DND-41 (cell line): ENCODE data around the gene AVL9.
A peak's percentile ranks its signal among the peaks of the same experiment; 100 is the strongest.

ENCODE experiments used
- ATAC-seq: fragments of 200-7000 bp; cut with Tn5 transposase; 3 replicates; pipeline ENCODE4 v1.9.1; 2021; ENCODE audit warnings: low read depth; ENCODE audit not compliant: insufficient read depth
- DNase-seq: peaks from one replicate; pipeline ENCODE4 v3.0.0-alpha.2; 2020
- H2AFZ ChIP-seq: 2 replicates; pipeline ENCODE4 v1.6.0; 2012; ENCODE audit warnings: low read depth, low read length
- H3K27ac ChIP-seq: 2 replicates; pipeline ENCODE4 v1.5.1; 2012; ENCODE audit warnings: low read length, inconsistent platforms
- H3K27me3 ChIP-seq: fragments of 200-600 bp; sonication (generic); 2 replicates; pipeline ENCODE4 v1.6.0; 2012; ENCODE audit warnings: low read length, mild to moderate bottlenecking, inconsistent platforms; ENCODE audit not compliant: insufficient read depth, poor library complexity
- H3K36me3 ChIP-seq: 2 replicates; pipeline ENCODE4 v1.5.1; 2012; ENCODE audit warnings: low read length, inconsistent platforms; ENCODE audit not compliant: insufficient read depth
- H3K4me1 ChIP-seq: 2 replicates; pipeline ENCODE4 v1.5.1; 2012; ENCODE audit warnings: mild to moderate bottlenecking, low read length; ENCODE audit not compliant: insufficient read depth
- H3K4me2 ChIP-seq: 2 replicates; pipeline ENCODE4 v1.6.0; 2012; ENCODE audit warnings: mild to moderate bottlenecking, moderate library complexity, low read length, inconsistent platforms; ENCODE audit not compliant: insufficient read depth
- H3K4me3 ChIP-seq, 2 experiments: fragments of 200-600 bp in 1 of 2; shearing (Covaris generic) in 1 of 2; 2 replicates each; pipeline ENCODE4 v1.5.1; 2012 to 2016; ENCODE audit warnings: inconsistent platforms in 2 of 2, low read length in 2 of 2, mild to moderate bottlenecking in 2 of 2, low read depth in 1 of 2, moderate library complexity in 1 of 2
- H3K79me2 ChIP-seq: 2 replicates; pipeline ENCODE4 v1.6.0; 2012; ENCODE audit warnings: low read length, inconsistent platforms; ENCODE audit not compliant: insufficient read depth
- H3K9ac ChIP-seq: 2 replicates; pipeline ENCODE4 v1.6.0; 2012; ENCODE audit warnings: low read depth, mild to moderate bottlenecking, inconsistent platforms, low read length, moderate library complexity
- H3K9me3 ChIP-seq: 2 replicates; pipeline ENCODE4 v1.5.1; 2012; ENCODE audit warnings: low read length, moderate library complexity, mild to moderate bottlenecking, inconsistent platforms; ENCODE audit not compliant: insufficient read depth, severe bottlenecking
- H4K20me1 ChIP-seq: 2 replicates; pipeline ENCODE4 v1.6.0; 2012; ENCODE audit warnings: low read length; ENCODE audit not compliant: insufficient read depth
- EZH2 ChIP-seq: IDR thresholded peaks from 3 replicates; pipeline ENCODE4 v1.6.1; 2012; ENCODE audit warnings: borderline replicate concordance, low read depth, mild to moderate bottlenecking, moderate library complexity, low read length, inconsistent platforms; ENCODE audit not compliant: severe bottlenecking
- TF ChIP-seq, protein P1 (sequence below): IDR thresholded peaks from 2 replicates; pipeline ENCODE4 v1.5.1; 2012; ENCODE audit warnings: borderline replicate concordance, low read length, moderate library complexity, mild to moderate bottlenecking; ENCODE audit not compliant: poor library complexity, severe bottlenecking; ENCODE audit errors: extremely low read depth

The AVL9 gene

GRCh38 chr7:32495298-32496051, at the start of gene AVL9:
Gene AVL9, plus strand, starts transcription at chr7:32495489. Its CDS starts 221 bp downstream, at chr7:32495710.
- Histone ChIP-seq H3K36me3 (no peaks in the 10 kb centered on the region; the same call in 1 of the 2 replicates), H3K27ac (peak within 1 kb of the TSS; percentile 96), H2AFZ (peak within 1 kb of the TSS; percentile 94), H3K9me3 (no peaks in the 10 kb centered on the region), H3K9ac (peak within 1 kb of the TSS; percentile 95), H4K20me1 (peaks cover 7% of the 10 kb centered on the region; the same call in 1 of the 2 replicates), H3K4me1 (peaks cover 39% of the 10 kb centered on the region), H3K27me3 (no peaks in the 10 kb centered on the region), H3K4me3 (peak within 1 kb of the TSS; percentile 84 to 93), H3K79me2 (peaks cover 50% of the 10 kb centered on the region), H3K4me2 (peak within 1 kb of the TSS; percentile 90)
- peak; percentile 88 for ATAC-seq
- DNase-seq, result peak; percentile 99
- TF ChIP-seq EZH2, result no peak
- TF ChIP-seq, protein P1, sequence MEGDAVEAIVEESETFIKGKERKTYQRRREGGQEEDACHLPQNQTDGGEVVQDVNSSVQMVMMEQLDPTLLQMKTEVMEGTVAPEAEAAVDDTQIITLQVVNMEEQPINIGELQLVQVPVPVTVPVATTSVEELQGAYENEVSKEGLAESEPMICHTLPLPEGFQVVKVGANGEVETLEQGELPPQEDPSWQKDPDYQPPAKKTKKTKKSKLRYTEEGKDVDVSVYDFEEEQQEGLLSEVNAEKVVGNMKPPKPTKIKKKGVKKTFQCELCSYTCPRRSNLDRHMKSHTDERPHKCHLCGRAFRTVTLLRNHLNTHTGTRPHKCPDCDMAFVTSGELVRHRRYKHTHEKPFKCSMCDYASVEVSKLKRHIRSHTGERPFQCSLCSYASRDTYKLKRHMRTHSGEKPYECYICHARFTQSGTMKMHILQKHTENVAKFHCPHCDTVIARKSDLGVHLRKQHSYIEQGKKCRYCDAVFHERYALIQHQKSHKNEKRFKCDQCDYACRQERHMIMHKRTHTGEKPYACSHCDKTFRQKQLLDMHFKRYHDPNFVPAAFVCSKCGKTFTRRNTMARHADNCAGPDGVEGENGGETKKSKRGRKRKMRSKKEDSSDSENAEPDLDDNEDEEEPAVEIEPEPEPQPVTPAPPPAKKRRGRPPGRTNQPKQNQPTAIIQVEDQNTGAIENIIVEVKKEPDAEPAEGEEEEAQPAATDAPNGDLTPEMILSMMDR, result no peak

- no peak overlapping the region for H2AFZ ChIP-seq
- no peaks in the 10 kb centered on the region for H4K20me1 ChIP-seq
- no peak for TF ChIP-seq EZH2
- TF ChIP-seq, protein P1, result no peak
- H3K4me1 ChIP-seq, result no peaks in the 10 kb centered on the region
- no peak overlapping the region for H3K4me2 ChIP-seq
- no peak overlapping the region for H3K4me3 ChIP-seq
- no peaks in the 10 kb centered on the region for H3K27me3 ChIP-seq
- no peaks in the 10 kb centered on the region for H3K36me3 ChIP-seq
- no peaks in the 10 kb centered on the region for H3K79me2 ChIP-seq
- H3K9me3 ChIP-seq, result no peaks in the 10 kb centered on the region
- ATAC-seq, result no peak
- no peak overlapping the region for H3K27ac ChIP-seq
- DNase-seq, result no peak
- H3K9ac ChIP-seq, result no peak overlapping the region
Measured at GRCh38 chr7:32447218-32447617, 48.1 kb upstream of the AVL9 start.

- Histone ChIP-seq H3K27me3 (no peaks in the 10 kb centered on the region), H3K9ac (no peak overlapping the region), H4K20me1 (no peaks in the 10 kb centered on the region), H3K9me3 (no peaks in the 10 kb centered on the region), H3K4me1 (no peaks in the 10 kb centered on the region), H3K4me3 (no peak overlapping the region), H3K4me2 (no peak overlapping the region), H3K36me3 (no peaks in the 10 kb centered on the region), H2AFZ (no peak overlapping the region), H3K79me2 (no peaks in the 10 kb centered on the region), H3K27ac (no peak overlapping the region)
- no peak for ATAC-seq
- DNase-seq, result no peak
- TF ChIP-seq, protein P1, result no peak
- TF ChIP-seq EZH2, result no peak
Measured at GRCh38 chr7:32453341-32454011, 41.8 kb upstream of the AVL9 start.
